HG02798 (cell line): ENCODE measurements around the gene MGAT5.

Source experiments
- ATAC-seq: cut with Tn5 transposase; IDR thresholded peaks from one replicate; pipeline ENCODE4 v1.9.1; 2021; ENCODE audit warnings: mild to moderate bottlenecking; ENCODE audit not compliant: unreplicated experiment, poor library complexity

Gene MGAT5

GRCh38 chr2:134435936-134436335 is 182.1 kb downstream of the MGAT5 start:
- no peak for ATAC-seq

GRCh38 chr2:134436706-134437105 is 182.8 kb downstream of the MGAT5 start:
- ATAC-seq = no peak

- ATAC-seq = no peak
Measured at GRCh38 chr2:134438371-134438770, 184.5 kb downstream of the MGAT5 start.

GRCh38 chr2:134440336-134440909 is 186.6 kb downstream of the MGAT5 start:
- no peak for ATAC-seq

- ATAC-seq = no peak
Measured at GRCh38 chr2:134441153-134441863, 187.4 kb downstream of the MGAT5 start.

- ATAC-seq = no peak
Measured at GRCh38 chr2:134443814-134444480, 190.1 kb downstream of the MGAT5 start.

GRCh38 chr2:134445116-134445515 is 191.2 kb downstream of the MGAT5 start:
- ATAC-seq = no peak

- no peak for ATAC-seq
Measured at GRCh38 chr2:134445985-134446382, 192.1 kb downstream of the MGAT5 start.

GRCh38 chr2:134446383-134447017 is 192.6 kb downstream of the MGAT5 start:
- no peak for ATAC-seq

- ATAC-seq = no peak
Measured at GRCh38 chr2:134447669-134448068, 193.8 kb downstream of the MGAT5 start.

GRCh38 chr2:134448650-134449049 is 194.8 kb downstream of the MGAT5 start:
- no peak for ATAC-seq

GRCh38 chr2:134449157-134449556 is 195.3 kb downstream of the MGAT5 start:
- no peak for ATAC-seq

GRCh38 chr2:134449751-134450513 is 196.1 kb downstream of the MGAT5 start:
- ATAC-seq = no peak

GRCh38 chr2:134451347-134451630 is 197.4 kb downstream of the MGAT5 start:
- no peak for ATAC-seq

- ATAC-seq = no peak
Measured at GRCh38 chr2:134452042-134452733, 198.3 kb downstream of the MGAT5 start.

- ATAC-seq = no peak
Measured at GRCh38 chr2:134453476-134453875, 199.6 kb downstream of the MGAT5 start.

- ATAC-seq = no peak
Measured at GRCh38 chr2:134453973-134454372, 200.1 kb downstream of the MGAT5 start.

GRCh38 chr2:134454426-134454825 is 200.6 kb downstream of the MGAT5 start:
- ATAC-seq = no peak

- no peak for ATAC-seq
Measured at GRCh38 chr2:134454931-134455330, 201.1 kb downstream of the MGAT5 start.

GRCh38 chr2:134455426-134455825 is 201.6 kb downstream of the MGAT5 start:
- no peak for ATAC-seq
